Measurements from ENCODE around the gene ZNF362. TPM values are rescaled to one million over a fixed set of nuclear protein-coding genes. Genes with fewer than 3 reads are reported as not detected.

Gene ZNF362
- total RNA-seq, 1 experiment from 2014 or later, result 15.2 TPM

GRCh38 chr1:33267468-33268205 is 11.3 kb downstream of the ZNF362 start:
- DNase-seq (ENCODE audit: low read depth), result no peak

GRCh38 chr1:33268457-33268856 is 12.2 kb downstream of the ZNF362 start:
- no peak for DNase-seq (ENCODE audit: low read depth)

GRCh38 chr1:33268927-33269610 is 12.8 kb downstream of the ZNF362 start:
- DNase-seq (ENCODE audit: low read depth), result no peak

- DNase-seq (ENCODE audit: low read depth), result no peak
These were observed 13.3 kb downstream of the ZNF362 start for GRCh38 chr1:33269621-33270020.

- DNase-seq (ENCODE audit: low read depth), result no peak
These were observed 14.1 kb downstream of the ZNF362 start for GRCh38 chr1:33270379-33270778.

- DNase-seq (ENCODE audit: low read depth), result no peak
These were observed 14.6 kb downstream of the ZNF362 start for GRCh38 chr1:33270808-33271465.

- DNase-seq (ENCODE audit: low read depth), result no peak
These were observed 15.6 kb downstream of the ZNF362 start for GRCh38 chr1:33271666-33272505.

GRCh38 chr1:33272509-33272908 is 16.2 kb downstream of the ZNF362 start:
- DNase-seq (ENCODE audit: low read depth), result no peak

GRCh38 chr1:33272930-33273329 is 16.6 kb downstream of the ZNF362 start:
- no peak for DNase-seq (ENCODE audit: low read depth)

- DNase-seq (ENCODE audit: low read depth), result no peak
These were observed 17.1 kb downstream of the ZNF362 start for GRCh38 chr1:33273406-33273805.

- peak; percentile 20 for DNase-seq (ENCODE audit: low read depth)
These were observed 17.7 kb downstream of the ZNF362 start for GRCh38 chr1:33273961-33274371.

GRCh38 chr1:33274446-33274845 is 18.2 kb downstream of the ZNF362 start:
- no peak for DNase-seq (ENCODE audit: low read depth)

GRCh38 chr1:33275195-33275594 is 18.9 kb downstream of the ZNF362 start:
- no peak for DNase-seq (ENCODE audit: low read depth)

GRCh38 chr1:33275706-33276572 is 19.6 kb downstream of the ZNF362 start:
- DNase-seq (ENCODE audit: low read depth), result no peak

- DNase-seq (ENCODE audit: low read depth), result no peak
These were observed 20.4 kb downstream of the ZNF362 start for GRCh38 chr1:33276573-33277298.

- DNase-seq (ENCODE audit: low read depth), result no peak
These were observed 21.3 kb downstream of the ZNF362 start for GRCh38 chr1:33277488-33278084.

- DNase-seq (ENCODE audit: low read depth), result no peak
These were observed 23.9 kb downstream of the ZNF362 start for GRCh38 chr1:33280091-33280661.

- DNase-seq (ENCODE audit: low read depth), result no peak
These were observed 25.4 kb downstream of the ZNF362 start for GRCh38 chr1:33281554-33282303.

- no peak for DNase-seq (ENCODE audit: low read depth)
These were observed 26.5 kb downstream of the ZNF362 start for GRCh38 chr1:33282791-33283190.
